NCI-H526 treated with DMSO at 0.1 percent for 48 hours (cell line): Measurements from ENCODE around the gene EMX2.

ENCODE experiments used
- DNase-seq: peaks from one replicate; lab custom pipeline; 2025; lab: John Stamatoyannopoulos, UW

The EMX2 gene

GRCh38 chr10:117544711-117545140 lies 2.2 kb downstream of the EMX2 start:
- no peak for DNase-seq

GRCh38 chr10:117545141-117546019 lies 2.8 kb downstream of the EMX2 start:
- no peak for DNase-seq

- no peak for DNase-seq
Measured at GRCh38 chr10:117546020-117546580, 3.6 kb downstream of the EMX2 start.

- DNase-seq: no peak
Measured at GRCh38 chr10:117546581-117547015, 4.1 kb downstream of the EMX2 start.

GRCh38 chr10:117547016-117547715 lies 4.6 kb downstream of the EMX2 start:
- no peak for DNase-seq

- DNase-seq: no peak
Measured at GRCh38 chr10:117547716-117548668, 5.4 kb downstream of the EMX2 start.

GRCh38 chr10:117549100-117549585 lies 6.6 kb downstream of the EMX2 start:
- no peak for DNase-seq

- no peak for DNase-seq
Measured at GRCh38 chr10:117550076-117550475, 7.5 kb downstream of the EMX2 start.

- DNase-seq: no peak
Measured at GRCh38 chr10:117550599-117551329, 8.2 kb downstream of the EMX2 start.

- DNase-seq: no peak
Measured at GRCh38 chr10:117551330-117552155, 9.0 kb downstream of the EMX2 start.

- no peak for DNase-seq
Measured at GRCh38 chr10:117552156-117552631, 9.6 kb downstream of the EMX2 start.

- no peak for DNase-seq
Measured at GRCh38 chr10:117552701-117553141, 10.2 kb downstream of the EMX2 start.

- DNase-seq: no peak
Measured at GRCh38 chr10:117553142-117553814, 10.7 kb downstream of the EMX2 start.

GRCh38 chr10:117553815-117554172 lies 11.2 kb downstream of the EMX2 start:
- no peak for DNase-seq

- no peak for DNase-seq
Measured at GRCh38 chr10:117554241-117554814, 11.8 kb downstream of the EMX2 start.

GRCh38 chr10:117555017-117555416 lies 12.5 kb downstream of the EMX2 start:
- DNase-seq: no peak

- no peak for DNase-seq
Measured at GRCh38 chr10:117555863-117556262, 13.3 kb downstream of the EMX2 start.

GRCh38 chr10:117556356-117556755 lies 13.8 kb downstream of the EMX2 start:
- no peak for DNase-seq

- DNase-seq: no peak
Measured at GRCh38 chr10:117559712-117560111, 17.2 kb downstream of the EMX2 start.
